Trophoblast cell (in vitro differentiated cells and primary cell): ENCODE data around the gene WRNIP1.
A peak's percentile ranks its signal among the peaks of the same experiment; 100 is the strongest.

Experiments used
- DNase-seq, 2 donors: peaks; one replicate each; pipeline ENCODE4 v3.0.0-alpha.2; 2016
- H2AFZ ChIP-seq: 2 replicates; pipeline ENCODE4 v1.6.1; 2013; ENCODE audit warnings: low read length, moderate library complexity, mild to moderate bottlenecking; ENCODE audit not compliant: insufficient read depth, poor library complexity
- H2AK5ac ChIP-seq: 2 replicates; pipeline ENCODE4 v1.6.1; 2013; ENCODE audit warnings: mild to moderate bottlenecking, low read length
- H2BK120ac ChIP-seq: 2 replicates; pipeline ENCODE4 v1.6.1; 2013; ENCODE audit warnings: low read length, mild to moderate bottlenecking, moderate library complexity; ENCODE audit not compliant: insufficient read depth, poor library complexity
- H2BK12ac ChIP-seq: 2 replicates; pipeline ENCODE4 v1.6.1; 2013; ENCODE audit warnings: mild to moderate bottlenecking, low read length, moderate library complexity
- H2BK5ac ChIP-seq: 2 replicates; pipeline ENCODE4 v1.6.1; 2013; ENCODE audit warnings: low read length, low read depth, moderate library complexity, mild to moderate bottlenecking; ENCODE audit not compliant: poor library complexity
- H3K14ac ChIP-seq: 2 replicates; pipeline ENCODE4 v1.6.1; 2013; ENCODE audit warnings: mild to moderate bottlenecking, low read length
- H3K18ac ChIP-seq: 2 replicates; pipeline ENCODE4 v1.6.1; 2013; ENCODE audit warnings: mild to moderate bottlenecking, low read length
- H3K23ac ChIP-seq: 2 replicates; pipeline ENCODE4 v1.6.1; 2013; ENCODE audit warnings: low read length
- H3K27ac ChIP-seq: 2 replicates; pipeline ENCODE4 v1.5.1; 2013; ENCODE audit warnings: low read depth, mild to moderate bottlenecking, inconsistent platforms, low read length, moderate library complexity
- H3K27me3 ChIP-seq: 2 replicates; pipeline ENCODE4 v1.6.1; 2013; ENCODE audit warnings: inconsistent platforms, mild to moderate bottlenecking, low read length, moderate library complexity; ENCODE audit not compliant: insufficient read depth
- H3K36me3 ChIP-seq, 2 experiments: 1 replicate in 1 of 2; 2 replicates in 1 of 2; pipeline ENCODE4 v1.6.1; 2013; ENCODE audit warnings: low read length in 2 of 2, mild to moderate bottlenecking in 2 of 2, moderate library complexity in 1 of 2; ENCODE audit not compliant: insufficient read depth in 2 of 2, control insufficient read depth in 1 of 2
- H3K4ac ChIP-seq: 2 replicates; pipeline ENCODE4 v1.6.1; 2013; ENCODE audit warnings: low read depth, mild to moderate bottlenecking, low read length, moderate library complexity
- H3K4me1 ChIP-seq, 2 experiments: 1 replicate in 1 of 2; 2 replicates in 1 of 2; pipeline ENCODE4 v1.6.1; 2013; ENCODE audit warnings: low read length in 2 of 2, mild to moderate bottlenecking in 2 of 2, moderate library complexity in 1 of 2; ENCODE audit not compliant: insufficient read depth in 2 of 2, control insufficient read depth in 1 of 2
- H3K4me2 ChIP-seq: 2 replicates; pipeline ENCODE4 v1.6.1; 2013; ENCODE audit warnings: inconsistent platforms, mild to moderate bottlenecking, low read length, moderate library complexity
- H3K4me3 ChIP-seq: 2 replicates; pipeline ENCODE4 v1.5.1; 2013; ENCODE audit warnings: mild to moderate bottlenecking, low read depth, low read length, inconsistent platforms
- H3K79me1 ChIP-seq: one replicate; pipeline ENCODE4 v1.6.1; 2013; ENCODE audit warnings: low read length
- H3K79me2 ChIP-seq: 2 replicates; pipeline ENCODE4 v1.6.1; 2013; ENCODE audit warnings: low read length, mild to moderate bottlenecking; ENCODE audit not compliant: control insufficient read depth, insufficient read depth, poor library complexity
- H3K9ac ChIP-seq: 2 replicates; pipeline ENCODE4 v1.6.1; 2013; ENCODE audit warnings: mild to moderate bottlenecking, low read length
- H3K9me3 ChIP-seq: 2 replicates; pipeline ENCODE4 v1.6.1; 2013; ENCODE audit warnings: low read depth, mild to moderate bottlenecking, control low read depth, inconsistent platforms, low read length; ENCODE audit not compliant: insufficient read depth
- H4K12ac ChIP-seq: 2 replicates; pipeline ENCODE4 v1.6.1; 2013; ENCODE audit warnings: low read depth, mild to moderate bottlenecking, low read length, moderate library complexity
- H4K8ac ChIP-seq: 2 replicates; pipeline ENCODE4 v1.6.1; 2013; ENCODE audit warnings: low read depth, mild to moderate bottlenecking, low read length, moderate library complexity
- H4K91ac ChIP-seq: one replicate; pipeline ENCODE4 v1.6.1; 2013; ENCODE audit warnings: low read depth, mild to moderate bottlenecking, low read length, moderate library complexity
- WGBS: extraction: QIAGEN DNeasy Blood & Tissue Kit; methylation state at CpG from one replicate; pipeline ENCODE4 v1.1.7; 2013; ENCODE audit warnings: missing lambda C conversion rate; ENCODE audit not compliant: insufficient read length, insufficient coverage; ENCODE audit errors: extremely low coverage; 5-methylcytosine and 5-hydroxymethylcytosine counted together

The WRNIP1 gene

DNA sequence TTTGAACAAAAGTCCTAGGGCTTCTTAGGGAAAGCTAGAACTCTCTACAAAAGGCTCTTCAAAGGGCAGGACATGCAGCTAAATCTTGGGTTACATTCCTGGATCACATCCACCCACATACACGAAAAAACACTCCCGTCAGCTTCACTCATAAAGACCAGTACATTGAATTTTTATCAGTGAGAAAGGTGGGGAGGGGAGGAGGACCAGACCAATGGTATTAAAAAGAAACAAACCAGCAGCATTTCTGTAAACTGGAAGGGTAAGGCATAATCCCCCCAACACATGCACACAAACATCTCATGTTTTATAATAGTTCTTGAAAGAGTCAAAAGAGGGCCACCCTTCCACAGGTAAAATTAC, 46.1 kb upstream of the WRNIP1 start:
- Histone ChIP-seq H2AFZ (no peak overlapping the region), H3K27me3 (no peaks in the 10 kb centered on the region), H4K8ac (no peak overlapping the region), H3K4me2 (no peak overlapping the region), H3K4me1 (no peaks in the 10 kb centered on the region), H3K23ac (no peak overlapping the region), H3K18ac (no peak overlapping the region), H3K79me1 (no peaks in the 10 kb centered on the region), H2AK5ac (no peak overlapping the region), H3K4ac (no peak overlapping the region), H2BK120ac (no peak overlapping the region), H4K91ac (no peak overlapping the region), H3K79me2 (no peaks in the 10 kb centered on the region), H2BK5ac (no peak overlapping the region), H3K27ac (no peak overlapping the region), H3K9me3 (no peaks in the 10 kb centered on the region), H4K12ac (no peak overlapping the region), H3K36me3 (no peaks in the 10 kb centered on the region), H3K14ac (no peak overlapping the region), H3K4me3 (no peak overlapping the region), H2BK12ac (no peak overlapping the region), H3K9ac (no peak overlapping the region)
- no CpG with 5 or more reads among the region's 2 CpGs for WGBS
- no peak for DNase-seq

DNA sequence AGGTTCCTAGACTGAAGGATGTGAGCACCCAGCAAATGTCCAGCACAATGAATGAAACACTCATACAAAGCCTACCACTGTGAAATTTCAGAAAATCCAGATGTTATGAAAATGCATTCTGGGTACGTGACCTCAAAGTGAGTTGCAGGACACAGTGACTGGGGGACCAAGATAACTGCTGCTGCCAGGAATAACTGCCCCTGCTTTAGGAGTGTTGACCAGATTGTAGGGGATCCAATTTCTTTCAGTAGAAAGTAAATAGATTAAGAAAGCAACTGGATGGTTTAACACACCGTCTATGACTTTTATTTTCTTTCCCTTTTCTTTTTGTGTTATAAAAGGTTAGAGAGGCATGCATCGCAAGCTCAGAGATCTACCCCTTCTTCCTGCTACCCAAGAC, 44.0 kb upstream of the WRNIP1 start:
- Histone ChIP-seq H2AK5ac (no peak overlapping the region), H3K23ac (no peak overlapping the region), H4K91ac (no peak overlapping the region), H3K4ac (no peak overlapping the region), H3K79me2 (no peaks in the 10 kb centered on the region), H3K9ac (no peak overlapping the region), H3K79me1 (no peaks in the 10 kb centered on the region), H2BK120ac (no peak overlapping the region), H3K9me3 (no peaks in the 10 kb centered on the region), H3K4me2 (no peak overlapping the region), H3K18ac (no peak overlapping the region), H3K14ac (no peak overlapping the region), H4K8ac (no peak overlapping the region), H4K12ac (no peak overlapping the region), H3K4me3 (no peak overlapping the region), H3K27ac (no peak overlapping the region), H2BK12ac (no peak overlapping the region), H3K36me3 (no peaks in the 10 kb centered on the region), H2AFZ (no peak overlapping the region), H2BK5ac (no peak overlapping the region), H3K4me1 (peaks cover 3% of the 10 kb centered on the region in 2 experiments), H3K27me3 (no peaks in the 10 kb centered on the region)
- DNase-seq: no peak
- no CpG with 5 or more reads among the region's 3 CpGs for WGBS

GRCh38 chr6:2725364-2725988, 39.7 kb upstream of the WRNIP1 start:
- DNase-seq: no peak

GRCh38 chr6:2725999-2726567, 39.1 kb upstream of the WRNIP1 start:
- no peak overlapping the region for H3K18ac ChIP-seq
- H3K4me2 ChIP-seq: peak overlapping the region; percentile 41
- H2BK12ac ChIP-seq: no peak overlapping the region
- no peak overlapping the region for H2BK5ac ChIP-seq
- H3K14ac ChIP-seq: no peak overlapping the region
- H3K9ac ChIP-seq: no peak overlapping the region
- no peaks in the 10 kb centered on the region for H3K27me3 ChIP-seq
- H4K8ac ChIP-seq: no peak overlapping the region
- no peak overlapping the region for H4K12ac ChIP-seq
- no peak overlapping the region for H2AFZ ChIP-seq
- H3K36me3 ChIP-seq: no peaks in the 10 kb centered on the region
- H3K4me1 ChIP-seq: peaks cover 3% of the 10 kb centered on the region in 2 experiments
- H3K23ac ChIP-seq: no peak overlapping the region
- peak; percentile 23 to 31 for DNase-seq
- peak overlapping the region; percentile 65 for H3K27ac ChIP-seq
- no peak overlapping the region for H2BK120ac ChIP-seq
- H3K4me3 ChIP-seq: no peak overlapping the region
- WGBS: no CpG with 5 or more reads among the region's 8 CpGs
- peaks cover 2% of the 10 kb centered on the region for H3K79me1 ChIP-seq
- no peak overlapping the region for H4K91ac ChIP-seq
- no peaks in the 10 kb centered on the region for H3K79me2 ChIP-seq
- H2AK5ac ChIP-seq: no peak overlapping the region
- H3K9me3 ChIP-seq: no peaks in the 10 kb centered on the region
- no peak overlapping the region for H3K4ac ChIP-seq

More at GRCh38 chr6:2725364-2725988, 39.7 kb upstream of the WRNIP1 start:
- Histone ChIP-seq H4K8ac (no peak overlapping the region), H3K4me1 (peaks cover 3% of the 10 kb centered on the region in 2 experiments), H2BK120ac (peak overlapping the region; percentile 81), H3K4me2 (peak overlapping the region; percentile 41), H3K79me1 (peaks cover 2% of the 10 kb centered on the region), H2BK5ac (no peak overlapping the region), H3K9ac (no peak overlapping the region), H2BK12ac (peak overlapping the region; percentile 88), H3K18ac (no peak overlapping the region), H3K23ac (no peak overlapping the region), H2AFZ (no peak overlapping the region), H3K36me3 (no peaks in the 10 kb centered on the region), H3K14ac (peak overlapping the region; percentile 78), H3K27ac (peak overlapping the region; percentile 65), H4K12ac (no peak overlapping the region), H3K9me3 (no peaks in the 10 kb centered on the region), H2AK5ac (no peak overlapping the region), H3K79me2 (no peaks in the 10 kb centered on the region), H3K4me3 (no peak overlapping the region), H4K91ac (peak overlapping the region; percentile 63), H3K4ac (no peak overlapping the region), H3K27me3 (no peaks in the 10 kb centered on the region)
- WGBS: no CpG with 5 or more reads among the region's 8 CpGs
